NCI-H226 (cell line): ENCODE results near the gene CAVIN2.
A peak's percentile ranks its signal among the peaks of the same experiment; 100 is the strongest.

ENCODE experiments used
- DNase-seq: peaks from one replicate; pipeline ENCODE4 v3.0.0-alpha.2; 2015

CAVIN2 gene

DNA sequence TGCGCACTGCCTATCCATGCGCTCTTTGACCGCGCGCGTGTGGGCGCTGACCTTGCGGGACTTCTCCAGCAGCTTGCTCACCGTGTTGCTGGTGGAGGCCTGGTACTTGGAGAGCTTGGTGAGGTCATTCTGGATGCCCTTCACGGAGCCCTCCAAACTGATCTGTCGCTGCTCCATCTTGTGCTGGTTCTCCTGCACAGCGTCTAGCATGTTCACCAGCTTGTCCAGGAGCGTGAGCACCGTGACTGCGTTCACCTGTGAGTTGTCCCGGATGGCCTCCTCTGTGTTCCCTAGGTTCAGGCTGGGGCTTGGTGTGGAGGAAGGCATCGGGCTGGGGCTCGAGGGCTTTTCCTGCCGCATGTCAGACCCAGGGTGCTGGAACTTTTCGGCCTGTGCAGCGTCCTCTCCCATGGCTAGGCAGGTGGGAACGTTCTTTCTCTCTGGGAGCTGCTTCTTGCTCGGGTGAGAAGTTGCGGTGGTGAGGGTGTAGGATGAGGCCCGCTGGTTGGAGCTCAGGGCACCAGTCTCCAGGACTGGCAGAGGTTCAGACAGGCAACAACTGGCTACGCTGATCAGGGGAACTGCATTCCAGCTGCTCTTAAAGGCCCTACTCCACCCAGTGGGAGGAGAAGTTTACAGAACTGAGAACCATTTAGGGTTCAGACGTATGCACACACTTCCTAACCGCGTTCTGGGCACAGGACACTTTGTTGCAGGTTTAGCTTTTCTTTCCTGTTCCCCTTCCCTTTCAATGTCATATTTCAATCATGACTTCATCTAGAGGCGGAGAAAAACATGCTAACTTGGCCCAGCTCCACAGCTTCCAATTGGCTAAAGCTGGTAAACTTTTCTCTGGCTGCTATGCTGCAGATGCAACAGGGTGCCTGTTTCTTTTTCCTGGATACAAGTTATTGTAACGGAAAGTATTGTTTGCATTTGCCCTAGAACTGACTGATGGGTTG lies at the start of gene CAVIN2:
Gene CAVIN2, minus strand, starts transcription at position 574 of the 962 bp plus-strand sequence. Its CDS starts 163 bp downstream, at position 411.
- peak; percentile 94 for DNase-seq

- no peak for DNase-seq
Measured at GRCh38 chr2:191895743-191896142, 48.9 kb upstream of the CAVIN2 start.

- peak; percentile 17 for DNase-seq
Measured at GRCh38 chr2:191895195-191895594, 48.3 kb upstream of the CAVIN2 start.

- peak; percentile 78 for DNase-seq
Measured at GRCh38 chr2:191894681-191895147, 47.8 kb upstream of the CAVIN2 start.

DNA sequence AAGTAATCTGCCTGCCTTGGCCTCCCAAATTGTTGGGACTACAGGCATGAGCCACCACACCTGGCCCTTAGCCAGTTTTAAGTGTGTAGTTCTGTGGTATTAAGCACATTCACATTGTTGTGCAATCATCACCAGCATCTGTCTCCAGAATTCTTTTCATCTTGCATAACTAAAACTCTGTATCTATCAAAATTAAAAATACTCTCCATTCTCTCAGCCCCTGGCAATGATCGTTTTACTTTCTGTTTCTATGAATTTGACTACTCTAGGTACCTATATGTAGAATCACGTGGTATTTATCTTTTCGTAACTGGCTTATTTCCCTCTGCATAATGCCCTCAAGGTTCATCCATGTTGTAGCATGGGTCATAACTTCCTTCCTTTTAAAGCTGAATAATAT lies 45.5 kb upstream of the CAVIN2 start:
- peak; percentile 73 for DNase-seq

- DNase-seq = no peak
Measured at GRCh38 chr2:191891656-191892055, 44.8 kb upstream of the CAVIN2 start.

- DNase-seq = no peak
Measured at GRCh38 chr2:191889931-191890330, 43.0 kb upstream of the CAVIN2 start.

DNA sequence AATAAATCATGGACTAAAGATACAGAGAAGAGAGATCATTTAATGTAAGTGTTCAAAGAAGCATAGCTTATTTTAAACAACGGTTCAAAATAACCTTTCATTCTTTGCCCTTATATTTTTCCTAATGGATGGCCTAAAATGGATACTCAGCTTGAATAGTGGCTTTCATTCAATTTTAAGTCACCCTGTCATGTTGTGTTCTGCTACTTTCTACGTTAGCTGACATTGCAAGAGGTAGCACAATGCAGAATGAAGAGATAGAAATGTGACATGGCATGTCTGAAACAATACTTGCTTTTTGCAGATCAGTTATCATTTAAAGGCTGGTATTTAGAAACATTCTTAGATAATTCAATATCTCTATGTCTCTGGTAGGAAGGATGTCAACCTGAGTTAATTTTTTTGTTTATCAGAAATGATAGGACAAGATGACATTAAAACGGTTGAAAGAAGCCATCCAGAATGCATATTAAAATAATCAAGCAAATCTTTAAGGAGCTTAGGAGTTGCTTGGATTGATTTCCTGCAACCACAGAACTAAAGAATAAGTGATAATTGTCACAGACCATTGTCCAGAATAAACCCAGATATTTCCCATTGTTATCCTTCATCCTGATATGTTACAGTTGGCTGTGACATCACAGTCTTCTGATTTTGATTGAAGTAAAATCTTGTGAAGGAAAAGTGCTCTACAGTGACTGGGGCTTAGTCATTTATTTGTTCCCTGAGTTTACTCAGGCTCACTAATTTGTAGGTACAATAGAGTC lies 41.7 kb upstream of the CAVIN2 start:
- DNase-seq = no peak

DNA sequence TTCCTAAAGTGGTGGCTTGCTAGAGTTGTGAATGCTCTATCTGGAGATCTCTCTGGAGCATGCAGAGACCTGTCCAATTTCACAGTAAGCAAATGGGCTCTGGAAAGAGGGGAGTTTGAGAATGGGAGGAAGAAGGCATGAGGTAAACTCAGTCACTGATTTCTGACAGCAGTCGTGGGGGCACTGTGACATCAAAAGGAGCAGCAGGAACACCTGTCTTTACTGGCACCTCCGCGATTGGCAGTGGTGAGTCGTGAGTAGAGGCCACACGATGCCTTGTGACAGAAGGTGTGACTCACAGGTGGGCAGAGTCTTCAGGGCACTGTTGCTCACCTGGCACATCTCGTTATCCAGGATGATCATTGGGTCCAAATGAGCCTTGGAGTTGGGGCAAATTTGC lies 38.8 kb upstream of the CAVIN2 start:
- DNase-seq = no peak

- no peak for DNase-seq
Measured at GRCh38 chr2:191885098-191885497, 38.2 kb upstream of the CAVIN2 start.

- DNase-seq = no peak
Measured at GRCh38 chr2:191881982-191882816, 35.3 kb upstream of the CAVIN2 start.

- peak; percentile 57 for DNase-seq
Measured at GRCh38 chr2:191878548-191879279, 31.8 kb upstream of the CAVIN2 start.

DNA sequence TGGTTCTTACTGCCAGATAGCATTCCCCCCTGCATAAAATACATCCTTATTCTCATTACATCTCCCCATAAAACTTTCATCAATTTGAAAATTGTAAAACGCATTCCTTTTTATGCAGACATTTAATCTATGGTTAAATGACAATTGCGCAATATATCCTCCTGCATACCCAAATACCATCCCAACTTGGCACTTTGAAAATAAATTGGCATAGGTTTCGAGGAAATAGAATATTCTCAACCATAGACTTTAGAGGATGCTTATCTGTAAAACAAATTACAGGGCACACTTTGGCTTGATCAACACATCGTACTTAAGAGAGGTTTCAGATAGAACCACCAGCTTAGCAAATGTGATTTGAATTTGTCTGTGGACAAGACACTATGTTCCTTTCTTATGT lies 31.0 kb upstream of the CAVIN2 start:
- DNase-seq = no peak

DNA sequence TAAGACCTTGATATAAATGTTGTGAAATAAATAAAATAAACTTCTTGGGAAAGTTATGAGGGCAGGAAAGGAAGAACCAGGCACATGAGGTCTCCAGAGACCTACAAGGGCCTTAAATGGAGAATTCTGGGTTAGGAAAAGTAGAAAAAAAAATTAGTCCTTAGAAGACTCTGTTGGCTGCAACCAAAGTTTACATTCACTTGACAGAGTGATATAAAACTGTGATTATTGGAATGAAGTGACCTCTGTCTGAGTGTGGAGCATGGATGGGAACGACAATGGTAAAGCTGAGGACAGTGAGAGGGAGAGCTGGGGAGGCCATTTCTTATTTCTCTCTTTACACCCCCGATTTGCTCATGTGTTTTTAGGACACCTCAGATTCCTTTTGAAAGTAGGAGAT lies 29.0 kb upstream of the CAVIN2 start:
- DNase-seq = no peak

- DNase-seq = no peak
Measured at GRCh38 chr2:191870744-191871143, 23.9 kb upstream of the CAVIN2 start.

DNA sequence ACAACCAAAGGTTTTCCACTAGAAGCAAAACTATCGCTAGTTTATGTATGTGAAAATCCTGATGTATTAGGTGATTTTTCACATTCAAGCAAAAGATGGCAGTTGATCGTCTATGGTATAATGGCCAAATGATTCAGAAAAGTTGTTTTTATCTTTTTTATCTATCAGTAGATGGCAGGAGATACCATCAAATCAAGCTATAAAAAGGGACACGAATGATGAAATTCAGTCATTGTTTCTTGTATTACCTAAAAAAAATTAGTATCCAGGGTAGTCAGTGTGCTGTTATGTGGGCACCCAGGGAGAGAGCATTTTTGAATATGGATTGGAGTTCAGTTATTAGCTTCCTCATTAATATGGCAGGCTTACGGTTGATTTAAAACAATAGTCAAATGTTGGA lies 22.9 kb upstream of the CAVIN2 start:
- no peak for DNase-seq

DNA sequence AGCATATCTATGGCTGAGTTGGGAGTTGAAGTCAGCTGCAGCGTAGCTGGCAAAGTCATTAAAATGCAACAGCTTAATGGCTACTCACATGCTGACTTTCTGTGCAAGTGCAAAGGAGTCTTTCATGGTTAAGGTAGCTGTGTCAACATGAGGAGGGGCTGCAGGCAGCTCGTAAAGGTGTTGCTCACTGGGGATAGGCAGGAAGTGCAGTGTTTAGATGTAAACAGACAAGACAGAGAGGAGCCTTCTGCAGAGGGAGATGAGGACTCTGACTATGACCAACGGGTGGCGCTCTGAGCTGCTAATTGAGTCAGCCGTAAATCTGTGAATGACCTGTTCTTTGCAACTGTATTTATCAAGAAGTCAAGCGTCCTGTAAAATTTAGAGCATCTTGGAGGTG lies 22.3 kb upstream of the CAVIN2 start:
- DNase-seq = no peak

DNA sequence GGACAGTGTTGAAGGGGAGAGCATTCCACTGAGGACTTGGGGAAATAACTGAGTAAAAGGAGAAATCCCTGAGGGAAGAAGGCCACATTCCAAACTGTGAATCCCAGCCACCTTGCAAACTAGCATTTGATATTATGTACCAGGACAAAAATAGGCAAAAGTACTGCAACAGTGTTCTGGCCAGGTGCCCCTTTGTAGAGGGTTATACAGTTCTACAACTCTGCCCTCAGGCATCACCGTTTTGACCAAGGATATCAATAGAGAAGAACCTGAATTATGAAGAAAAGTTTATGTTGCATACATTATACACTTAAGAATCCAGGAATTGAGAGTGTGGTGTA lies 20.6 kb upstream of the CAVIN2 start:
- no peak for DNase-seq

DNA sequence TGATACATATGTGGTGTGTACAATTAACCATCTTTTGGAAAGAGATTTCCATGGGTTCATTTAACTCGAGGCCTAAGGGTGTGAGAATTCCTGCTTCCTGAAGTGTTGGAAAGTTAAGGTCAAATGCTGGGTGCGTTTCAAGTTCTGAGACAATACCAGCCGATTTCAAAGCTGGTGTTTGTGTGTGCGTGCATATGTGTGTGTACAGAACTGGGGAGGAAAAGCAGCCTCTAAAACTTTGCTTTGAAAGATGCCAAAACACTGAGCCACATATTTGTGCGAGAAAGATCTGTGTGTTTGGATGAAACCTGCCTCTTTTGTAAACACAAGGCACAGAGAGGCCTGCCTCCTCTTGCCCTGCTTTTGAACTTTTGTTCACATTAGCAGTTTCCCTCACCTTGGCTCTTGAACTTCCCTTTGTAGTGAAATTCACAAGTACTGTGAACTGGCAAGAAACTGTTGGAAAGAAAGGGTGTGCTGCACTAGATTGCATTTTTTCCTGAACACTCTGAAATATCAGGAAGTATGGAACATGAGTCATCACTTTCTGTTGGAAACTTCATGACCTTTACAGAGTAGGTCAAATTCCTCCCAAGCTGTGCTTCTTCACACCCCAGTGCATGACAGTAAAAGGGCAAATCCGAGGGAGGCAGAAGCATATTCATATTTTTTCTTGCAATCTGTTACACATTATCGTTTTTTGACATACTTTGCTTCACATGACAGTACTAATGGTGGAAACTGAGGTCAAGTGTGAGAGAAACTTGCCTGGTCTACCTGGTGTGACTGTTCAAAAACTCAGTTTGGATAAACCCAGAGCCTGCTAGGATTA lies 20.0 kb upstream of the CAVIN2 start:
- DNase-seq = peak; percentile 95

GRCh38 chr2:191866195-191866594 lies 19.3 kb upstream of the CAVIN2 start:
- no peak for DNase-seq

DNA sequence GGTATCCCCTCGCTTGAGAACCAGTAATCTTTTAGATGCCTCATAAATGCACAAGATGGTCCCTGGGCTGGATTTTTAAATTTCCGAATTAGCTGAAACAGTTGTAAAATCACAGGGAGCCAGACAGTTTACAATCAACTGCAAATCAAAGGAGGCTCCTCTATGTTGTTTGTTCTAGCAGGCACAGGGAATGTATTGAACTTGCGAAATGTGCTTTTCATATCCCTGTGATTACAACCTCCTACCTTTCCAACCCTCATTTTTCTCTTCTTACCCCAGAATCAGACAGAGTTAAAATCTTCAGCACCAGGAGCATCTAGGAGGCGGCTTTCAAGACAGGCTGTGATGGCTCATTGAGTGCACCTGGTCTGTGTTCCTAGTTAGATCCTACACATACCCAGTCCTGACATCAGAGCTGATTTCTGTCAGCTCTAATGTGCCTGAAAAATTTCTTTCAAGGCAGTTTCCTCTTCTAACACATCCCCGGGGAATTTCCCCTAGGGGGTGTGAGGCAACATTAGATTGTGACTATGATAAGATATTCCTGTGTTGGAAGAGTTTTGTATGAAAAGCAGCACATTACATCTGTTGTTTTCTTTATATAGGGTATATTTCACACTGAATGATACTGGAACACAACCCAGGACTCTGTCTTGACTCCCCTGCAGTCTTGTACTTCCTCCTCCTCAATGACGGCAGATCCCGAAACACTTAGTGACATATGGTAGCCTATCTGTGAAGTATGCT lies 17.9 kb upstream of the CAVIN2 start:
- no peak for DNase-seq
